HG03196 (cell line): ENCODE measurements around the gene ASPA.

Source experiments
- ATAC-seq: cut with Tn5 transposase; IDR thresholded peaks from one replicate; pipeline ENCODE4 v1.9.1; 2021; ENCODE audit not compliant: unreplicated experiment

Gene ASPA

GRCh38 chr17:3532859-3533142 is 57.0 kb downstream of the ASPA start:
- no peak for ATAC-seq

- ATAC-seq, result no peak
Observed at GRCh38 chr17:3533752-3534151, 58.0 kb downstream of the ASPA start.

DNA sequence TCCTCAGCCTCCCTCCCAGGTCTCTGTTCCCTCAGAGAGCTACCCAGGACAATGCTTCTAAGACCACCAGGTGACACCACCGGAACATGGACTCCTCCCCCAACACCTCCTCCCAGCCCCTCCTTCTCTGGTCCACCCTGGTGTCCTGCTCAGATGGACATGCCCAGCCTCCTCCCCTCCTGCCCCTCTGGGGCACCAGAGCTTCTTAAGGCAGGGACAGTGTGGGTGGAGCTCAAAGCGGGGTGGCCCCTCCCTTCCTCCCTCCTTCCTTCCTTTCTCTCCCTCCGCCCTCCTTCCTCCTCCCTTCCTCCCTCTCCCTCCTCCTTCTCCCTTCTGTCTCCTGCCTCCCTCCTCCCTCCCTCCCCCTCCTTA is 59.1 kb downstream of the ASPA start:
- ATAC-seq, result no peak

DNA sequence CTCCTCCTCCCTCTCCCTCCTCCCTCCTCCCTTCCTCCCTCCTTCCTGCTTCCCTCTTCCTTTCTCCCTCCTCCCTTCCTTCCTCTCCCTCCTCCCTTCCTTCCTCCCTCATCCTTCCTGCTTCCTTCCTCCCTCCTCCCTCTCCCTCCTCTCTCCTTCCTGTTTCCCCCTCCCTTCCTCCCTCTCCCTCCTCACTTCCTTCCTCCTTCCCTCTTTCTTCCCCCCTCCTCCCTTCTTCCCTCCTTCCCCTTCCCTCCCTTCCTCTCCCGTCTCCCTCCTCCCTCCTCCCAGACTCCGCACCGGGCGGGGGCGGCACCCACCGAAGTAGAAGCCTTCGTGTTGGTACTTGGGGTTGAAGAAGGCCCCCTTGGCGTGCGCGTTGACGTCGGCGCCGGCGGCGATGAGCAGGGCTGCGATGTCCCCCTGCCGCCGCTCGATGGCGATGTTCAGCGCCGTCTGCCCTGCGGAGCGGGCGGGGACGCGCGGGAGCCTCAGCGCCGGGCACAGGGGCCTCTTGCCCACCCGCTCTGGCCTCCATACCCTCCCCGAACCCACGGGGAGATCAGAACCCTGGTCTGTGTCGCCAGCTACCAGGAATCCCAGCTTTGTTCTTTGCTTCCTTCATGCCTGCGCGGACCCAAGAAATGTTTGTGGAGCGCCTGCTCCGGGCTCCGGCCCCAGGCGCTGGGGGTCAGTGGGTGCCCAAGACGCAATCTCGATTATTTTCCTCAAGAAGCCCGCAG is 59.6 kb downstream of the ASPA start:
- ATAC-seq, result no peak

DNA sequence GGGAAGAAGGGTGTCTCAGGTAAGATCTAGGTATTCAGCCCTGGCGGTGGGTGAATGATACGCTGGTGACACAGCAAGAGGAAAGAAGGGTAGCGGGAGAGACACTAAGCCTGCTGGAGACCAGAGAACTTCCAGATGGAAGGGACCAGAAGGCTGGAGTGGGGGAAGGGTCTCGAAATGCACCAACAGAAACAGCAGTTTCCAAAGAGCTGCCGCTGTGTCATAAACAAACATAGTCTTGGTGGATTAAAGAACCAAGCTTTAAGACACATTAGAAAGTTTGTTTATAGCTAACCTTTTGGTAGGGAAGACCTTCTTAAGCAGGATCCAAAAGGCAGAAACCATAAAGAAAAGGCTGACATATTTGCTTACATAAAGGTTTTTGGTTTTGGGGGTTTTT is 60.9 kb downstream of the ASPA start:
- no peak for ATAC-seq

DNA sequence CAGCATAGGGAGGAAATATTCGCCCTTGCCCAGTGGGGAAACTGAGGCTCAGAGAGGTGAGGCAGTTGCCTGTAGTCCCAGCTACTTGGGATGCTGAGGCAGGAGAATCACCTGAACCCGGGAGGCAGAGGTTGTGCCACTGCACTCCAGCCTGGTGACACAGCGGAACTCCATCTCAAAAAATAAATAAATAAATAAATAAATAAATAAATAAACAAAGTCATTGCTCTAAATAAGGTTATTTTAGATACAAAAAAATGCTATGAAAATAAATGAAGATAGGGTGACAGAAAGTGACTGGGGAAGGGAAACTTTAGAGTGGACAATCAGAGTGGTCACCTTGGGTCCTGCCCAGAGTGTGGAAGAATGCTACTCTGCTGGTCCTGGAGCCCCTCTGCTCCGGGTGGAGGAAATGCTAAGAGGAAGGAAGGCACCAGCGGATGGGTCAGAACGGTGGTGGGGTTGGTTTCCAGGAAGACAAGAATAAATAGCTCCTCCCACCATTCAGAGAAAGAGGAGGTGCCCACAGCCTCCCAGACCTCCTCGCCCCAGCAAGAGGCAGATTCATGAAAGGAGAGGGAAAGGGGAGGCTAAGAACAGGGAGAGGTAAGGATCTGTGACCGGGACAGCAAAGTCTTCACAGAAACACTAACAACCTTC is 64.2 kb downstream of the ASPA start:
- no peak for ATAC-seq

DNA sequence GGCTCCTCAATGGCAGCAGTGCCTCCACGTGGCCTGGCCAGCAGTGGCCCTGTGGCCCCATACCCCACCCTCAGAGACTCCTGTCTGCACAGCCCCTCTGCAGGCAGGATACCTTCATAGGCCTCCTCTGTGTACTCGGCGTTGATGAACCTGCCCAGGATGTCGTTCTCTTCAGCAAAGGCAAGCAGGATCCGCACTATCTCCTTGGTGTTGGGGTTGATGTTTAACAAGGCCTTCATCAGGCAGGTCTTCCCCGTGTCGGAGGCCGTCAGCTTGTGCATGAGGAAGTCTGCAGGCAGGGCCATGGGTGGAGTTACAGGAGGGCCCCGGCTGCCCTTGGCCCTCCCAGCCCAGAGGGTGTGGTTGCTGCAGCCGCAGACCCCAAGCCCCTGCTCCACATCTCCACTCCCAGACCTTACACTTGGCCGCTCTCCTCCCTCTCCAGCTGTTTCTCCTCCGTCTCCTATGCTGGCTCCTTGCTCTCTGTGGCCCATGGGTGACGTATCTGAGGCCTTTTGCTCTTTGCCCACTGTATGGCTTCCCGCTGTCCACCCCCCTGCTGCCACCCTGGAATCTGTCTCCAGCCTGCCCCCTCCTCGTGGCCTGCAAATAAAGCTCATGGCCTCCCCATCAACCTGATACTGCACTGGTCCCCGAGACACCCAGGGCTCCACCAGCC is 66.8 kb downstream of the ASPA start:
- no peak for ATAC-seq

GRCh38 chr17:3543453-3543852 is 67.7 kb downstream of the ASPA start:
- no peak for ATAC-seq

GRCh38 chr17:3544365-3544764 is 68.6 kb downstream of the ASPA start:
- no peak for ATAC-seq

- no peak for ATAC-seq
Observed at GRCh38 chr17:3545151-3545550, 69.4 kb downstream of the ASPA start.

GRCh38 chr17:3546521-3546920 is 70.7 kb downstream of the ASPA start:
- no peak for ATAC-seq

GRCh38 chr17:3546997-3547396 is 71.2 kb downstream of the ASPA start:
- no peak for ATAC-seq

GRCh38 chr17:3547628-3548027 is 71.8 kb downstream of the ASPA start:
- ATAC-seq, result no peak

DNA sequence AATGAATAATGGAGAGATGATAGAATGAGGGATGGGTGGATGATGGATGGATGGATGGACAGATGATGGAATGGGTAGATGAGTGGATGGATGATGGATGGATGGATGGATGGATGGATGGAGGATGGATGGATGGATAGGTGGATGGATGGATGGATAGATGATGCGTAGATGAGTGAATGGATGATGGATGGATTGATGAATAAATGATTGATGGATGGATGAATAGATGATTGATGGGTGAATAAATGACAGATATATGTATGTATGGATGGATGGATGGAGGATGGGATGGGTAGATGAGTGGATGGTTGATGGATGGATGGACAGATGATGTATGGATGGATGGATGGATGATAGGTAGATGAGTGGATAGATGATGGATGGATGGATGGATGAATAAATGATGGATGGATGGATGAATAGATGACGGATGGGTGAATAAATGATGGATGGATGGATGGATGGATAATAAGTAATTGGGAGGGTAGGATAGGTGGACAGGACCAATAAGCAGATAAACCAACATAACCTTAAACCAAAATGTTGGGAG is 73.9 kb downstream of the ASPA start:
- no peak for ATAC-seq

GRCh38 chr17:3551189-3551588 is 75.4 kb downstream of the ASPA start:
- ATAC-seq, result no peak

DNA sequence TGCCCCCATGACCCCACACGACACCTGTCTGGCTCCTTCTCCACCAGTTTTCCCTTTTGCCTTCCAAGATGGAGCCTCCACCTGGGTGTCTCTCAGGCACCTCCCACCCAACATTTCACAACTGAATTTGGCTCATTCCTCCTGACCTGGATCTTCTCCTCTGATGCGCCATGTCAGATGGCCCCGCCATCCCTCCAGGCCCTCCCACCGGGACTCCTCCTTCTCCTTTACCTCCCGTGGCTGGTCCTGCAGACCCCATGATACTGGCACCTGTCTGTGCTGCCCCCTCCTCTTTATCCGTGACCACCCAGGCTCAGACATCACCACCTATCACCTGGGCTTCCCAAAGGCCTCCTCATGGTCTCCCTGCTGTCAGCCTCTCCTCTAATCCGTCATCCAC is 77.1 kb downstream of the ASPA start:
- ATAC-seq, result no peak
